GM12891 (cell line): ENCODE results near the gene RPP38.
A peak's percentile ranks its signal among the peaks of the same experiment; 100 is the strongest.

ENCODE experiments used
- DNase-seq: peaks from one replicate; pipeline ENCODE4 v3.0.0; 2011; ENCODE audit warnings: low spot score; ENCODE audit not compliant: insufficient read length
- FAIRE-seq: peaks from 2 replicates; lab custom pipeline; 2011; peaks lifted over from hg19 to GRCh38; lab: Jason Lieb, UNC
- PAX5 ChIP-seq: IDR thresholded peaks from 2 replicates; pipeline ENCODE4 v1.6.1; 2011; ENCODE audit warnings: low read length, moderate library complexity, mild to moderate bottlenecking; ENCODE audit not compliant: insufficient read depth, severe bottlenecking
- POLR2A ChIP-seq: IDR thresholded peaks from 2 replicates; pipeline ENCODE4 v1.6.1; 2011; ENCODE audit warnings: low read depth, low read length, control low read depth
- POLR2AphosphoS5 ChIP-seq: IDR thresholded peaks from 2 replicates; pipeline ENCODE4 v1.6.1; 2011; ENCODE audit warnings: low read depth, low read length, control low read depth
- POU2F2 ChIP-seq: IDR thresholded peaks from 2 replicates; pipeline ENCODE4 v1.6.1; 2011; ENCODE audit warnings: low read depth, mild to moderate bottlenecking, control low read depth, low read length, moderate library complexity
- SPI1 ChIP-seq: IDR thresholded peaks from 2 replicates; pipeline ENCODE4 v1.6.1; 2011; ENCODE audit warnings: low read depth, low read length, control low read depth
- TAF1 ChIP-seq: IDR thresholded peaks from 2 replicates; pipeline ENCODE4 v1.6.1; 2011; ENCODE audit warnings: low read depth, low read length, control low read depth

RPP38 gene

DNA sequence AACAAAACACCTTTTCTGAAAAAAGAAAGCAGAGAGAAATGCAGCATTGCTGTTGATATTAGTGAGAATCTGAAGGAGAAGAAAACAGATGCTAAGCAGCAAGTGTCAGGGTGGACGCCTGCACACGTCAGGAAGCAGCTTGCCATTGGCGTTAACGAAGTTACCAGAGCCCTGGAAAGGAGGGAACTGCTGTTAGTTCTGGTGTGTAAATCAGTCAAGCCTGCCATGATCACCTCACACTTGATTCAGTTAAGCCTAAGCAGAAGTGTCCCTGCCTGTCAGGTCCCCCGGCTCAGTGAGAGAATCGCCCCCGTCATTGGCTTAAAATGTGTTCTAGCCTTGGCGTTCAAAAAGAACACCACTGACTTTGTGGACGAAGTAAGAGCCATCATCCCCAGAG, 6.4 kb downstream of the RPP38 start:
- TF ChIP-seq POLR2A (no peak), POU2F2 (no peak), TAF1 (no peak), POLR2AphosphoS5 (no peak), PAX5 (no peak), SPI1 (no peak)
- no peak for DNase-seq
- FAIRE-seq: no peak

DNA sequence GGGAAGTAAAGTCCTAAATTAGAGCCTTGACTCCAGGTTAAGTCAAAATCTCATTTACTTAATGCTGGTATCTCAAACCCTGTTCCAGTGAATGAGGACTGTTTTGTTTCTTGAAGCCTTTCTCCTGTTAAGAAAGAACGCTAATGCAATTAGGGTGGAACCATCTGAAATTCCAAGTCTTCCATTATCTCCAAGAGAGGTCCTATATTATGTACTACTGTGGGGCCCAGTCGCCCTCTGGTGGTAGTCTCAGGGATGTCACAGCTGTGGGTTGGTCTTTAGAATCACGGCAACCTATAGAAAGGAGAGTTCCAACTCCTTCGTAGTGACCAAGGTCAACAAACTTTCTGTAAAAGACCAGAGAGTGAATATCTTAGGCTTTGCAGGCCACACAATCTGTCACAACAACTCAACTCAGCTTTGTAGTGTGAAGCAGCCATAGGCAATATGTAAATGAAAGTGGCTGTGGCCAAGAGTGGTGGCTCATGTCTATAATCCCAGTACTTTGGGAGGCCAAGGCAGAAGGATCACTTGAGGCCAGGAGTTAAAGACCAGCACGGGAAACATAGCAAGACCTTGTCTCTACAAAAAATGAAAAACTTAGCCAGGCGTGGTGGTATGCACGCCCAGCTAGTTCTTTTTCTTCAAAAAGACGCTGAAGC, 9.3 kb downstream of the RPP38 start:
- 0 out of 2 replicates have a peak, but pooled peaks have one; percentile 3 for TF ChIP-seq POLR2A
- TF ChIP-seq SPI1: no peak
- TF ChIP-seq TAF1: no peak
- FAIRE-seq: peak; percentile 40
- peak; percentile 39 for DNase-seq

DNA sequence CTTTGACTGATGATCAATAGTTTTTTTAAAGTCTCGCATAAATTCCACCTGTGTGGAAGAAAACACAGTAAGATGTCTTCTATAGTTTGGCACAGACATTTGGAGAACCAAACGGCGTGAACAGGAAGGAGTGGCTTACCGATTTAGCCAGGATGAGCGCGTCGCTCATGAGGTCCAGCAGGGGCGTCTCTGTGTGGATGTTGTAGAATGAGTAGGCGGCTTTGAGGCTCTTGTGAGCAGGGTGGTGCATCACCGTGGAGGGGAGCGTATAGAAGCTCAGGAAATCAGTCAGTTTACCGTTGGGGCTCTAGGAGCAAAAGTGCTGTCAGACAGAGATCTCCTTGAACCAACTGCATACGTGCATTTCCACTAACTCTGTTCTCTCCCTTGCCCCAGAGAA, 15.5 kb downstream of the RPP38 start:
- TF ChIP-seq POLR2A (no peak), POU2F2 (no peak), POLR2AphosphoS5 (no peak)
- no peak for DNase-seq
- FAIRE-seq: no peak

DNA sequence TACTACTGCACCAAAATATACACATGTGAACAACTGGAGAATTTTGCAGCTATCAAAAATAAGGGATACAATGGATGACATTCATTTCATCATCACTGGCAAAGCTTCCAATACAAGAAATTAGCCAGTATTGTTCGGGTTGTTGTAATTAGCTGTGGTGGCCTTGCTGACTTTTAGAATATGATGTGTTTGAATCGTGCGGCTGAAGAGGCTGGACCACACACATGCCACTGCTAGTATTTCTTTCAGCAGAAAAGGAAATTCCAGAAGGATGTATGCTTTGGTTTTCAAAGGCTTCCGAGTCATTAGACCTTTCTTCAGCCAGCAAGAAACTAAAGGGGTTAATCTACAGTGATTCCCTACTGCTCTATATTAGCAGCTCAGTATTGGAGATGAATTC, 16.6 kb downstream of the RPP38 start:
- no peak for DNase-seq
- FAIRE-seq: no peak
- TF ChIP-seq SPI1 (no peak), TAF1 (no peak), POU2F2 (no peak), PAX5 (no peak), POLR2AphosphoS5 (no peak), POLR2A (no peak)

DNA sequence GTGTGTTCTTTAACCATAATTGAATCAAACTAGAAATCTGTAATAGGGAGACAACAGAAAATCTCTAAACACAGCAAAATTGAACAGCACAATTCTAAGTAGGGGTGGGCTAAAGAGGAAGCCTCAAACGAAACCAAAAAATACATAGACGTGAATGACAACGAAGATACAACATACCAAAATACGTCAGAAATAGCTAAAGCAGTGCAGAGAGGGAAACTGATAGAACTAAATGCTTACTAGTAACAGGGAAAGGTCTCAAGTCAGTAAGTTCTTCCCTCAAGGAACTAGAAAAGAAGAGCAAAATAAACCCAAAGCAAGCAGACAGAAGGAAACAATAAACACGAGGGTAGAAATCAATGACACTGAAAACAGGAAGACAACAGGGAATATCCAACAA, 19.1 kb downstream of the RPP38 start:
- no peak for DNase-seq
- FAIRE-seq: no peak
- TF ChIP-seq PAX5: no peak

DNA sequence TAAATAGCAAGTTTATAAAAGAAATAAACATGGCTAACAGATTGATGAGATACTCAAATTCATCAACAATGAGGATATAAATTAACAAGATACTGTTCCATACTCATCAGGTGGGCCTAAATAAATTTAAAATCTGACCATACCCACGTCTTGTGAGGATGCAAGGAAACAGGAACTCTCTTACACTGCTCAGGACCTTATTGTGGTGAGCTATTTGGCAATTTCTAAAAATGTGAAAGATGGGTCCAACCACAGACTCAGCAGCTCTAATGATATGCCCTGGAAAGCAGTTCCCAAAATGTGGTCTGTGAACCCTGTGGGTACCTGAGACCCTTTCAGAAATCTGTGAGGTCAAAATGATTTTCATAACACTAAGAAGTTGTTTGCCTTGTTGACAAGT, 21.5 kb downstream of the RPP38 start:
- DNase-seq (no peak), FAIRE-seq (no peak)
- TF ChIP-seq POLR2AphosphoS5 (no peak), SPI1 (0 out of 2 replicates have a peak, but pooled peaks have one; percentile 27)

DNA sequence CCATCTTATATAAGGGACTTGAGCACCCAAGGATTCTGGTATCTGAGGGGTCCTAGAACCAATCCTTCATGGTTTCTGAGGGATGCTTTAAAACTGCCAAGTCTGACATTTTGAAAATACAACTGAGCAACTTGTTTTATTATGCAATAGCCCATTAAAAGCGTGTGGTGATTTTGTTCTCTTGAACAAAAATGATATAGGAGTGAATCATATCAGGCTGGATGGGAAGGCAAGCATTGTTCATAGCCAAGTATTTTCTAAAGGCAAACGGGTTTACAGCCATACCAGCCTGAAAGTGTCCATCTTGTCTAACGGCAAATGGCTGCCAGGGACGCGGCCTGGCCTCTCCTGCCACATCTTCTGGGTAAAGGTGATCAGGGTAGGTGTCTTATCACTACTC, 23.4 kb downstream of the RPP38 start:
- no peak for FAIRE-seq
- no peak for TF ChIP-seq POLR2A
- TF ChIP-seq POLR2AphosphoS5: no peak
- no peak for TF ChIP-seq TAF1
- no peak for TF ChIP-seq PAX5

DNA sequence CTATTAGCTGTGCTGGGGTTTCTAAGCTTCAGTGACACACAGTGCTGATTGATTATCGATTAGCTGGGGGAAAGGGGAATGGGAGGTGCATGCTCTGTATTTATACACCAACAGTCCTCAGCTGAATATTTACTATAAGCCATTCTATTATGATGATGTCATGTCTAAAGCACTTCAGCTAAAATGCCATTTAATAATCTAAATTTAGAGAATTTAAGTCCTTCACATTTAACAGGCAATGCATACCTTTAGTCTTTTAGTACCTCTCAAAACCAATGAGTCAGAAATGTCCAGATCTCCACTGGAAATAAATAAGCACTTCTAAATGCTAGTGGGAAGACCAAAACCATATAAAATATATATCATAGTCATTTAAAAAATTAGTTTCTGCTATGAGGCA, 24.6 kb downstream of the RPP38 start:
- FAIRE-seq: no peak
- TF ChIP-seq POLR2AphosphoS5 (no peak), POU2F2 (no peak), POLR2A (no peak), TAF1 (no peak), PAX5 (no peak), SPI1 (no peak)

More for the DNA sequence above, 23.4 kb downstream of the RPP38 start:
- DNase-seq: no peak

DNA sequence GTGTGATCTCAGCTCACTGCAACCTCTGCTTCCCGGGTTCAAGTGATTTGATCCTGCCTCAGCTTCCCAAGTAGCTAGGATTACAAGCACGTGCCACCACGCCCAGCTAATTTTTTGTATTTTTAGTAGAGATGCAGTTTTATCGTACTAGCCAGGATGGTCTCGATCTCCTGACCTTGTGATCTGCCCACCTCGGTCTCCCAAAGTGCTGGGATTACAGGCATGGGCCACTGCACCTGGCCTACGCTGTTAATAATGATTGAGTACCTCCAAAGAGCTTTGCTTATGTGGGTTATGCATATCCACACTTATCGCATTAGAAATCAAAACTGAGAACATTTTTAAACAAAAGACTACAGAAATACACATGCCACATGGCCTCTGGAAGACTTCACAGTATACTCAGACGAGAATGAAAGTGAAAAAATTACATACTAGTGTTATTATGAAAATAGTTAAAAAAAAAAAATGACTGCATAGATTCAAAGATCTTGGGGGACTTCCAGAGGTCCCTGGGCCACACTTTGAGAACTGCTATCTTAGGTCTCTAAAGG, 25.4 kb downstream of the RPP38 start:
- DNase-seq (peak; percentile 26), FAIRE-seq (no peak)
- TF ChIP-seq POU2F2: no peak; the same call in 1 of the 2 replicates
- TF ChIP-seq TAF1: no peak
- TF ChIP-seq POLR2A: no peak

More for the DNA sequence above, 24.6 kb downstream of the RPP38 start:
- DNase-seq: no peak

DNA sequence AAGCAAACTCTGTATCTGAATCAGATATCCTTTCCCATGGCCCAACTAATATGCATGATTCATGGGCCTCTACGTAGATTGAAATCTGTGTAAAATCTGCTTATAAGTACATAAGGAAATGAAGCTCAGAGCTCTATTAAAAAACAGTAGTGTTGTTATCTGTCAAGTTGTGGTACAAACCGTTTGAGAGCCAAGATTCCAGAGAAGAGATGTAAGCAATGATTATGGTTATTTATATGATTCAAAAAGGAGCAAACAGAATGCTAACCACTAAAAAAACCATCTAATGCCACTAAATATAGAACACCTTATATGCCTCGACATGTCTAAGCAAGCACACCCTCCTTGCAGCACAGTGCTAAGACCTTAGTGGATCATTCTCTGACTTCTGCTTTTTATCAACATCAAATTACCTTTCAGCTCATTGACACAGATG, 26.6 kb downstream of the RPP38 start:
- TF ChIP-seq POLR2AphosphoS5: no peak
- TF ChIP-seq POLR2A: no peak
- TF ChIP-seq PAX5: no peak
- TF ChIP-seq SPI1: peak; percentile 90
- TF ChIP-seq TAF1: no peak
- TF ChIP-seq POU2F2: no peak
- DNase-seq: no peak
- FAIRE-seq: peak; percentile 72

DNA sequence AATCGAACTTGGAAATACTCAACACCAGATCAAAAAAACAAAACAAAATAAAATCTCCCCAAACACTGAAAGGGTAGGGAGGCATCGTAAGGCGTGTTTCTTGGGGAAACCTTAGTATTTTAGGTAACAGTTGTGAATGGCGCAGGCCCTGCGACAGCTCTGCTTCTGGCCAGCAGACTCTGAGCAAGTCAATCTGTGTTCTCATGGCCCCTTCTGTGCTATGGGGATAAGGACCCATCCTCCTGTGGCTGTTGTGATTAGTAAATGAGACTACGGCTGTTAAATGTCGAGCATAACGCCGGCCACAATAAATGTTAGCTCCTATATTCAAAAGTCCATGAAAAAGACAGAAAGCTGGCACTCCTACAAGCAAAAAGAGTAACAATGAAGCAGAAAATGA, 27.0 kb downstream of the RPP38 start:
- FAIRE-seq: no peak
- DNase-seq: no peak
- TF ChIP-seq POU2F2: no peak
- TF ChIP-seq POLR2AphosphoS5: no peak
- no peak for TF ChIP-seq TAF1
- TF ChIP-seq POLR2A: no peak
- TF ChIP-seq SPI1: no peak
- TF ChIP-seq PAX5: no peak
